GM21737 (cell line): ENCODE data around the gene FAIM2.

Source experiments
- ATAC-seq: cut with Tn5 transposase; IDR thresholded peaks from one replicate; pipeline ENCODE4 v1.9.1; 2021; ENCODE audit warnings: mild to moderate bottlenecking, moderate library complexity; ENCODE audit not compliant: unreplicated experiment

The FAIM2 gene

DNA sequence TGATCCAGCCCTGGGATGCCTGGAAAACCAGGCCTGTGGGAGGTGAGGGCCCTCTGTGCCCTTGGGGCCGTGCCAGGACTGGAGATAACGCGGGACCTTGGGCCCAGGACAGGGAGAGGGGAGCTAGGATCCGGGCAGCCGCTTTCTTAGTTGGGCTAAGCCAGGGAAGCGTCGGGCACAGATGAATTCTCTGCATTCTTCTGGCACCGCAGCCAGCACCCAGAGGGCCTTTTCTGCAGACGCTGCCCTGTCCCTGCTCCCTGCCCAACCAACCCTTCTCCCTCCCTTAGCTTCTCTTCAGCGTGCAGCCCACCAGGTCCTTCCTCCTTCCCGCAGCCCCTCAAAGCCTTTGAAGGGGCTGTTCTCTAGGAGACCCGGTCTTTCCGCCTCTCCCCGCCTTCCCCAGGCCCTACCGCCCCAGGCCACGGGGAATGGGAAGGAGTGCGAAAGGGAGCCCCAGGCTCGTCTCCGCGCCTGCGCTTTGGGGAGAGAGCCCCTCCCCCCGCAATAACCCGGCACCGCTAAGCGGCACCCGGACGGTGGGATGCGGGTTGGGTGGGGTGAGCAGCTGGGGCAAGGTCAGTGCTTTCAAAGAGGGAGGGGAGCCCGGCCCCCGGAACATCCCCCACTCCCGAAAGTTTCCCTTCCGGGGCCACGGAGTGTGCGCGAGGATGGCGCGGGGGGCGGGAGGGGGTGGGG, 76.2 kb downstream of the FAIM2 start:
- ATAC-seq, result no peak

DNA sequence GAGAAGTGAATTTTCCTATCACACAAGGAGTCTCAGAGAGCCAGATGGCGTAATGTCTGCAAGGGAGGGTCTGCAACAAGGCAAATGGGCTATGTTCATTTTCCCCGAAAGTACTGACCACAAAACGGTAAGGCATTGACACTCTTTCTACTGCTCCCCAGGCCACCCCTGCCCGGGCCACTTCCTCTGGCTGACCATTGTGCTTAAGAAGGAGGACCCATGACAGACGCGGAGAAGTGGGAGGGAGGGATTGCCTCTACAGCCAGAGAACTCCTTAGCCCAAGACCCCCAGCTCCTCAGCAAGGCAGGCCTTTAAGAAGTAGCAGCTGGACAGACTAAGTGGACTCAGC, 76.7 kb downstream of the FAIM2 start:
- ATAC-seq, result no peak

DNA sequence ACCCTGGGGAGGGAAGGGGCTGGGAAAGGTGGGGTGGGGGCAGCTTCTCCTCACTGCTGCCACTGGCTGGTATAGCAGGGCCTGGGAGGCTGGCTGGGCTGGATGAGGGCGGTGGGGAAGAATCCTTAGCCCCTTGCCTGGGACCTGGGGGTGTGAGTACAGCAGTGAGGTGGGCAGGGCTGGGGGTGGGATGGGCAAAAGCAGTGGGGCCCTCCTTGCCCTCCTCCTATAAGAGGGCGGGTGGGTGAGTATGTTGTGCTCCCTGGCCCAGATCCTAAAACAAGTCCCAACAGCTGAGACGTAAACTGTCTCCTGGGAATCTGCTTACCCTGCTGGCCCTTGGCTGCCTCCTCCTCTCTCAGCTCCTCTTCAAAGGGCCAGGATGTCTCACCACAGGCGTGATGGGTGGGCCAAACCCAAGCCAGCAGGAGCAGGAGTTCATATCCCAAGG, 77.7 kb downstream of the FAIM2 start:
- ATAC-seq, result no peak

DNA sequence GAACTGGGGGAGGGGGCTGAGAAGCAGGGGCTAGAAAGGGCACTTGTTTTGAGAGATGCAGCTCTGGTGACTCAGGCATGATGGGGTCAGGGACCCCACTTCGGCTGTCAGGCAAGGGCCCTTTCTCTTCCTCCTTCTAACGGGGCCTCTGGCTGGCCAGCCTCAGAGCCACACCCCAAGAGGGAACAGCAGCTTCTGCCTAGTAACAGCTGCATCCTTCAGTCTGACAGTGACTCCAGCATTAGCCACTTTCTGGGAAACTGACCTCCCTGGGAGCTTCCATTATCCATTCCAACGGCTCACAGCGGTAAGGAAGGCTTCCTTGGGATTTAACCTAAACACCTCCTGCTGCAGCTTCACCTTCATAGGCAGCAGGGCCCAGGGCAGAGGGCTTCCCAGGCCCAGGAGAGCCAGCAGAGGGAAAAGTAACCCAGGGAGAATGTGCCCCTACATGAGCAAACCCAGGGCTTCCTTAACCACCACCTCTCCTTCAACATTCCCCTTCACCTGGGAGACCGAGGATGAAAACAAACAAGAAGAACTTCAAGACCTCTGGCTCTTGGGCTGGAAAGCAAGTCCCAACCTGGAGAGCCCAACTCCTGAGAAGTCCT, 78.2 kb downstream of the FAIM2 start:
- no peak for ATAC-seq

DNA sequence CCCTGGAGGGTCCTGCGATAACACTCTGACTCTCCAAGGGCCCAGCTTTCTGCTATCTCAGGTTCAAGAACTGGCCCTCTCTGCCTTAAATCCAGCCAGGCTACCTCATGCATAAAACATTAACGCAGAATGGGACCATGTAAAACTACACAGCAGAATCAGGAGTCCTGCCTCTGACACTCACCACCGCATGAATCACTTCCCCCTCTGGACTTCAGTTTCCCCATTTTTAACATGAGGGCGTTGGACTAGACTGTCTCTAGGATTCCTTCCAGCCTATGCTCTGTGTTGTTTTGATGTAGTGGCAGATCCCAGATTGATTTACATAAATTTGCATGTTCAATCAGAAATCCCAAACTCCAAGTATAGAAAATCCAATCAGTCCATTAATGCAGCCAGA, 78.8 kb downstream of the FAIM2 start:
- ATAC-seq, result no peak

DNA sequence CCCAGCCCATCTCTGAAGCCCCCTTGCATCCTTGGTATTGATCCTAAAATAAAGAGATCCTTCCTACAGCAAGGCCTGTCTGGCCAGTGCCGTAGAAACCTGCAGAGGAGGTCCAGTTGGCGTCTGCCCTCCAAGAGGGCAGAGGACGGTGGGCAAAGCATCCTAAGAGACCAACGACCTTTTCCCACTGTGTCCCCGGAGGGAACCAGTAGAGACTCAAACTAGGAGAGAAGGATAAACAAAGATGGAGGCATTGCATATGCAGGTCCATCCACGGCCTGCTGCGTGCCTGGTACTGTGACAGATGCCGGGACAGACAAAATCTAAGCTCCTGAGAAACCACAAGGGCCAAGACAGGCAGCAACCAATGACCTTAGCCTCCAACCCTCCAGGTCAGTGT, 79.3 kb downstream of the FAIM2 start:
- no peak for ATAC-seq

DNA sequence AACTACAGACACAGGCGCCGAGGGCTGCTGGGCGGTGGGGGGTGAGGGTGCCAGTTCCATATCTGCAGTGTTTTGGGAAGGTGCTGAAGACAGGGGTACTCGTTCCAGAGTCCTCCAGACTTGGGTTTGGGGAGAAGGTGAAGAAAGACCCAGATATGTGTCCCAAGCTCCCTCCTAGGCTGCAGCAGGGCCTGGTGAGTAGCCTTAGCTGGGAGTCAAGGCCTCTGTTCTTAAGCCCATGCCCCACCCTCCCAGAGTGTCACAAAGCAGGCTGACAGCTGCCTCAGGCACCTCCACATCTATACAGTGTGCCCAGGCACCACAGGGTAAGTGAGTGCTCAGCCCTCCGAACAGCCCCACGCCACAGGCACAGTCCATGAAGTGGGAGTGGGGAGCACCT, 79.7 kb downstream of the FAIM2 start:
- no peak for ATAC-seq

DNA sequence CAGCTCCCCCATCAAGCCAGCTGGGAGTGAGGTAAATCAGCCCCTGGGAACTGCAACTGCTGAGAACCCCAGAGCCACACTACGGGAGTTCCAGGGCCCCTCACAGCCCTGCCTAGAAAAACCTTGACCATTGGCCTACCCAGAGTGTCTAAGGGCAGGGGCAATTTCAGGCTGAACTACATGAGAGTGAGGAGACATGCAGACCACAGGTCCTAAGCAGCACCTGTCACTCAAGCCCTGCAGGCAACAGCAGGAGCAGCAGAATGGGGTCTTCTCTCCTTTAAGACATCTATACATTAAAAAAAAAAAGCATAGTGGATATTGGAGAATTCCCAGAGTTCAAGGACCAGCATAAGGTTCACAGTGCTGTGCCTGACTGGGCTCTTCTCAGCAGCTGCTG, 80.3 kb downstream of the FAIM2 start:
- no peak for ATAC-seq

DNA sequence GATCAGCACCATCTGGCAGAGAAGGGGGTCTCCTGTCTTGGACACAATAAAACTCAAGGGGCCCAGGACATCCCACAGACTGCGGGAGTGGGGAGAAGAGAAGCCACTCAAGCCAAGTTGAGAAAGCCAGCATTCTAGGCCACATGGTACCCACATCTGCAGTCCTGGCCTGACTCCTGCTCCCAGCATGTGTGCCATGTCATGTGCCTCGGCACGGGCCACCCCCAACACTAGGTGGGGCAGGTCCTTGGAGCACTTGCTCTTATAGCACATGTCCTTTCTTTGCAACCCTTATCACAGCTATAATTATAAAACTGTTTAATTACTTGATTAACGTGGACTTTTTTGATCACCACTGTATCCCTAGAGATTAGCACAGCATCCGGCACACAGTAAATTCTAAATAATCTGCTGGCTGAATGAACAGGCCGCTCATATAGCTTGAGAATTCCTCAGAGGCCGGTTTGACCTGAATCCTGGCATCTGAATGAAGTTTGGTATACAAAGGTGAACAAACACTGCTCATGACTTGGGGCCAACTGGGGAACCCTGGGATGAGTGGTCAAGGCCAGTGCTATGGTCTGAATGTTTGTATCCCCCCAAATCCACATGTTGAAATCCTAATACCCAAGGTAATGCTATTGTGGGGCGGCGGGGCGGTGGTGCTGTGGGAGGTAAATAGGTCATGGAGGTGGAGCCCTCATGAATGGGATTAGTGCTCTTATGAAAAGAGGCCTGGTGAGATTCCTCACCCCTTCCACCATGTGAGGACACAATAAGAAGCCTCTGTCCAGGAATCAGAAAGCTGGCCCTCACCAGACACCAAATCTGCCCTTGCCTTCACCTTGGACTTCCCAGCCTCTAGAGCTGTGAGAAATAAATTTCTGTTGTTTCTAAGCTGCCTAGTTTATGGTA, 82.1 kb downstream of the FAIM2 start:
- no peak for ATAC-seq

DNA sequence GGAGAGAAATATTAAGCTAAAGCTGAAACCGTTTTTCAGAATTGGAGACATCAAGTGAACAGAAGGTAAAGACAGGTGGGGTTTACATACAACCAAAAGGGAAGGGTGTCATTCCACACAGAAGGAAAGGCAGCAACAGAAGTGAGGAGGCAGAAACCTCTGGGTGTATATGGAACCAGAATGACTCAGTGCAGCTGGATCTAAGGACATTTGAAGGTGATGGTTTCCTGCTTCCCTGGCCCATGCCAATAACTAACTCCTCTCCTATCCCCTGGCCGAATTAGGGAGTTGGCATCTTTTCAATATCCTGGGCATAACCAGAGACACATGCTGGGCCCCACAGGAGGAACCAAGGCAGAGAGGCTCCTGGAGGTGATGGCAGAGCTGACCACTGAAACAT, 83.9 kb downstream of the FAIM2 start:
- ATAC-seq, result no peak

DNA sequence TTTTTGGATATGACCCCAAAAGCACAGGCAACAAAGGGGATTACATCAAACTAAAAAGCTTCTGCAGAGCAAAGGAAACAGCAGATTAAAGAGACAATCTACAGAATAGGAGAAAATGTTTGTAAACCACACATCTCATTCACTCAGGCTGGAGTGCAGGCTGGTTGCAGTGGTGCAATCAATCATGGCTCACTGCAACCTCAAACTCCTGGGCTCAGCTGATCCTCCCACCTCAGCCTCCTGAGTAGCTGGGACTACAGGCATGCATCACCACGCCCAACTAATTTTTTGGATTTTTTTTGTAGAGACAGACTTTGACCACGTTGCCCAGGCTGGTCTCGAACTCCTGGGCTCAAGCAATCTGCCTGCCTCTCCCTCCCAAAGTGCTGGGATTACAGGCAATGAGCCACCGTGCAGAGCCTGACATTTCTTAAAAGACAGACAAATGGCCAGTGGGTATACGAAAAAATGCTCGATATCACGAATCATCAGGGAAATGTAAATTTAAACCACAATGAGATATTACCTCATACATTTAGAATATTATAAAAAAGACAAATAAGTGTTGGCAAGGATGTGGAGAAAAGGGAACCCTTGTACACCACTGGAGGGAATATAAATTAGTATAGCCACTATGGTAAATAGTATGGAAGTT, 85.3 kb downstream of the FAIM2 start:
- ATAC-seq, result no peak
